Kidney (tissue), 14 donors: Measurements from ENCODE around the gene SLC45A2. TPM values are rescaled to one million over a fixed set of nuclear protein-coding genes. Genes with fewer than 3 reads are reported as not detected.

ENCODE experiments used
- DNase-seq, 5 donors: peaks; one replicate each; pipeline ENCODE4 v3.0.0-alpha.2; 2013 to 2020
- FAIRE-seq: peaks from 2 replicates; lab custom pipeline; 2012; peaks lifted over from hg19 to GRCh38; lab: Jason Lieb, UNC
- H3K27ac ChIP-seq, 2 donors: one replicate each; pipeline ENCODE4 v1.7.0; 2013; ENCODE audit warnings: low read depth in 2 of 2, low read length in 2 of 2, inconsistent platforms in 1 of 2
- H3K27me3 ChIP-seq: one replicate; pipeline ENCODE4 v1.7.1; 2013; ENCODE audit warnings: low read length, inconsistent platforms; ENCODE audit not compliant: control insufficient read depth, insufficient read depth
- H3K36me3 ChIP-seq, 3 donors: one replicate each; pipeline versions ENCODE4 v1.7.0 to v1.7.1; 2013; ENCODE audit warnings: low read length in 3 of 3, control low read depth in 1 of 3, inconsistent platforms in 1 of 3; ENCODE audit not compliant: insufficient read depth in 3 of 3, control insufficient read depth in 2 of 3
- H3K4me1 ChIP-seq, 3 donors: one replicate each; pipeline versions ENCODE4 v1.7.0 to v1.7.1; 2013; ENCODE audit warnings: low read length in 3 of 3, inconsistent platforms in 1 of 3, low read depth in 1 of 3; ENCODE audit not compliant: control insufficient read depth in 2 of 3, insufficient read depth in 2 of 3
- H3K4me3 ChIP-seq, 3 donors: one replicate each; pipeline versions ENCODE4 v1.7.0 to v1.8.1; 2013; ENCODE audit warnings: low read length in 3 of 3, control low read depth in 1 of 3, inconsistent platforms in 1 of 3
- H3K9ac ChIP-seq, 3 donors: one replicate each; pipeline versions ENCODE4 v1.7.0 to v1.7.1; 2013; ENCODE audit warnings: low read length in 3 of 3, control low read depth in 1 of 3, inconsistent platforms in 1 of 3
- H3K9me3 ChIP-seq, 3 donors: one replicate each; pipeline versions ENCODE4 v1.7.0 to v1.7.1; 2013; ENCODE audit warnings: low read length in 3 of 3, control low read depth in 1 of 3, inconsistent platforms in 1 of 3; ENCODE audit not compliant: control insufficient read depth in 2 of 3, insufficient read depth in 1 of 3
- intact Hi-C: fragments of 100-400 bp; cut with DNase I; formaldehyde crosslinking; loops from one replicate; pipeline ENCODE4 v1.11.1; 2022
- polyA plus RNA-seq: library from polyadenylated mRNA; stranded (reverse); fragments of 350-450 nt; fragmentation: Illumina TruSeq; extraction: RNeasy Lipid Tissue Mini Kit (QIAGEN cat#74804); gene quantifications from one replicate; pipeline ENCODE4 v1.2.3, GENCODE V29; 2014; ENCODE audit warnings: low read depth, low replicate concordance; ENCODE audit not compliant: insufficient read depth
- total RNA-seq: library from RNA; stranded (reverse); fragmentation: NEBNext Ultra II Directional; extraction: Animal tissue kit (Norgen Biotek cat#: 25700); gene quantifications from one replicate; pipeline ENCODE4 v1.2.1, GENCODE V29; 2021
- TF ChIP-seq, protein P1 (sequence below): IDR thresholded peaks from 3 replicates; pipeline ENCODE4 v1.5.1; 2012; ENCODE audit warnings: mild to moderate bottlenecking, moderate library complexity, borderline replicate concordance; ENCODE audit not compliant: insufficient read depth; ENCODE audit errors: extremely low read depth
- donor health status: control.
- donor health status: control.
- donor health status: control.
- donor health status: control.
- donor health status: control.
- donor health status: DM: yes; HTN: yes; CAD: no.
- donor health status: Normal renal cell carcinoma (clear cell type).

SLC45A2 gene
- total and polyA plus RNA-seq, 2 donors from 2014 or later: 0.22 TPM

DNA sequence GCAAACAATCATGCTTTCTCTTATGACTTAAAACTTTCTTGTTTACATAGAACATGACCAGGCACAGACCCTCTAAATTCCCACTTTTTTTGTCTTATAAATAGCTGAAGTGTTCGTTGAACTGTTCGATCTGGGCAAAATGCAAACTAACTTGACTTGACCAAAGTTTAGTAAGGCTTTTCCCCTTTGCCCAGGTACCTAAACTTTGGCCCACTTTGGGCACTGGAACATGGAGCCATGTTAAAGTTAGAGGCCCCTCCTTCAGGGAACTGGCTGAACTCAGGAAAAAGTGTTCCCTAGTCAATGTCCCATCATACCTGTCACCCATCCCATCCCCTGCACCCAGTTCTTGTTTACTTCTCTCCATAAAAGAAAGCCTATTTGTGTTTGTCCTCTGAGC lies 32.8 kb upstream of the SLC45A2 start:
- H3K4me3 ChIP-seq: no peak overlapping the region
- H3K36me3 ChIP-seq: no peaks in the 10 kb centered on the region
- H3K4me1 ChIP-seq: peaks cover 0 to 11% (median 2%) of the 10 kb centered on the region in 3 donors
- no peaks in the 10 kb centered on the region for H3K9me3 ChIP-seq
- intact Hi-C loops: no loop called here
- DNase-seq: no peak
- TF ChIP-seq, protein P1, sequence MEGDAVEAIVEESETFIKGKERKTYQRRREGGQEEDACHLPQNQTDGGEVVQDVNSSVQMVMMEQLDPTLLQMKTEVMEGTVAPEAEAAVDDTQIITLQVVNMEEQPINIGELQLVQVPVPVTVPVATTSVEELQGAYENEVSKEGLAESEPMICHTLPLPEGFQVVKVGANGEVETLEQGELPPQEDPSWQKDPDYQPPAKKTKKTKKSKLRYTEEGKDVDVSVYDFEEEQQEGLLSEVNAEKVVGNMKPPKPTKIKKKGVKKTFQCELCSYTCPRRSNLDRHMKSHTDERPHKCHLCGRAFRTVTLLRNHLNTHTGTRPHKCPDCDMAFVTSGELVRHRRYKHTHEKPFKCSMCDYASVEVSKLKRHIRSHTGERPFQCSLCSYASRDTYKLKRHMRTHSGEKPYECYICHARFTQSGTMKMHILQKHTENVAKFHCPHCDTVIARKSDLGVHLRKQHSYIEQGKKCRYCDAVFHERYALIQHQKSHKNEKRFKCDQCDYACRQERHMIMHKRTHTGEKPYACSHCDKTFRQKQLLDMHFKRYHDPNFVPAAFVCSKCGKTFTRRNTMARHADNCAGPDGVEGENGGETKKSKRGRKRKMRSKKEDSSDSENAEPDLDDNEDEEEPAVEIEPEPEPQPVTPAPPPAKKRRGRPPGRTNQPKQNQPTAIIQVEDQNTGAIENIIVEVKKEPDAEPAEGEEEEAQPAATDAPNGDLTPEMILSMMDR: no peak
- H3K27me3 ChIP-seq: no peaks in the 10 kb centered on the region
- H3K9ac ChIP-seq: no peak overlapping the region
- peak overlapping the region in 1 of 2 donors; percentile 32 for H3K27ac ChIP-seq
- FAIRE-seq: no peak

DNA sequence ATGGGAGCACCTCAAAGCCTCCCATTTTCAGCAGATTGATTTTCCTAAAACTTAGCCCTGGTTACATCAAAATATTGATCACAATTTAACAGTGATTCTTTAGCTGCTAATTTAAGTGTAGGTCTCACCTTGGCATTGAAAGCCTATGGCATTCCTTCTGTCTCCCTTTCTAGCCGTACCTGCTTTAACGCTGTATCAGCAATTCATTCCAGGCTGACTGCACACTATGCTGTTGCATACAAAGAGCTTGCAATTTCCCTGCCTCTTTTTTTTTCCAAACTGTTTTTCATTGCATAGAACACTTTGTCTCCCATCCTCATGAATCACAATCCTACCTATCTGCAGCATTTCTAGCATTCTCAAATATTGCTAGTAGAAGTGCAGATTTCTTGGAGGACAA lies 32.3 kb upstream of the SLC45A2 start:
- no peak overlapping the region for H3K27ac ChIP-seq
- no peak overlapping the region for H3K4me3 ChIP-seq
- no peaks in the 10 kb centered on the region for H3K9me3 ChIP-seq
- H3K27me3 ChIP-seq: no peaks in the 10 kb centered on the region
- intact Hi-C loops: no loop called here
- no peak for FAIRE-seq
- H3K9ac ChIP-seq: no peak overlapping the region
- no peaks in the 10 kb centered on the region for H3K36me3 ChIP-seq
- peaks cover 0 to 11% (median 2%) of the 10 kb centered on the region in 3 donors for H3K4me1 ChIP-seq
- DNase-seq: no peak
- TF ChIP-seq, protein P1: no peak

DNA sequence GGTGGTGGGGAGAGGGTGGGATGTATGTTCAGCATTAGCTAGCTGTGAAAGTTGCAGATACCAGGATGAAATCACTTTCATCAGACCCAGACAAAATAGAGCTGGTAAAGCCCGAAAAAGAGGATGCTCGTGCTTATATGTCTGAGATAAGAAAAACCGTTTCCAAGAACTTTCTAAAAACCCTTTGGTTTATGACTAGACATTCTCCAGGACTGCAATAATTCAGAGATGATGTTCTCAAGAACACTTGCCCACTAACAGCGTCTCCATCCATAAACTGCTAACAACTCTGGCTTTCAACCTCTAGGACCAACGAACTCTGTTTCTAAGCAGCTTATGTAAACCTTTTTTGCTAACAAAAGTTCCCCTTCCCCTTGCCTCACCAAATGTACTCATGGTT lies 31.7 kb upstream of the SLC45A2 start:
- H3K9ac ChIP-seq: no peak overlapping the region
- no peak overlapping the region for H3K27ac ChIP-seq
- DNase-seq: no peak
- no peak overlapping the region for H3K4me3 ChIP-seq
- H3K27me3 ChIP-seq: no peaks in the 10 kb centered on the region
- peaks cover 0 to 11% (median 2%) of the 10 kb centered on the region in 3 donors for H3K4me1 ChIP-seq
- no peaks in the 10 kb centered on the region for H3K9me3 ChIP-seq
- intact Hi-C loops: no loop called here
- H3K36me3 ChIP-seq: no peaks in the 10 kb centered on the region
- TF ChIP-seq, protein P1: no peak
- no peak for FAIRE-seq
